GM12872 (cell line): ENCODE results near the gene NUP214.

Experiments used
- TF ChIP-seq, protein P1 (sequence below): IDR thresholded peaks from 3 replicates; pipeline ENCODE4 v1.5.1; 2011; ENCODE audit warnings: low read depth, mild to moderate bottlenecking, low read length, moderate library complexity; ENCODE audit not compliant: insufficient read depth

The NUP214 gene

DNA sequence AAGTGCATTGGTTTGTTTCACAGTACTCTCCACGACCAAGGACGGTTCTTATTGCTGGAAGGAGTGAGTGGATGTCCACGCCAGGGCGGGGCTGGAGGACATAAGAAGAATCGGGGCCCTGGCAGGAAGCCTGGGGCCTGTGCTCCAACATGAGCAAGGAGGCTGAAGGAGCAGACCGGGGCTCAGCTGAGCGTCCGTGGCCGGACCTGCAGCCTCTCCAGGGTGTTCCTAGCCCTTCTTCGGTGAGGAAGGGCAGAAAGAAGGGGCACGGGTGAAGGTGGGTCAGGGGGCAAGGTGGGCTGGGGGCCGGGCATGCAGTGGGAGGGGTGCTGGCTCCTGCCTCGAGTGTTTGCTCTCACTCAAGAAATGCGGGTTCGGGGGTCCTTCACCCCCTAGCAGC lies 132.8 kb downstream of the NUP214 start:
- TF ChIP-seq, protein P1, sequence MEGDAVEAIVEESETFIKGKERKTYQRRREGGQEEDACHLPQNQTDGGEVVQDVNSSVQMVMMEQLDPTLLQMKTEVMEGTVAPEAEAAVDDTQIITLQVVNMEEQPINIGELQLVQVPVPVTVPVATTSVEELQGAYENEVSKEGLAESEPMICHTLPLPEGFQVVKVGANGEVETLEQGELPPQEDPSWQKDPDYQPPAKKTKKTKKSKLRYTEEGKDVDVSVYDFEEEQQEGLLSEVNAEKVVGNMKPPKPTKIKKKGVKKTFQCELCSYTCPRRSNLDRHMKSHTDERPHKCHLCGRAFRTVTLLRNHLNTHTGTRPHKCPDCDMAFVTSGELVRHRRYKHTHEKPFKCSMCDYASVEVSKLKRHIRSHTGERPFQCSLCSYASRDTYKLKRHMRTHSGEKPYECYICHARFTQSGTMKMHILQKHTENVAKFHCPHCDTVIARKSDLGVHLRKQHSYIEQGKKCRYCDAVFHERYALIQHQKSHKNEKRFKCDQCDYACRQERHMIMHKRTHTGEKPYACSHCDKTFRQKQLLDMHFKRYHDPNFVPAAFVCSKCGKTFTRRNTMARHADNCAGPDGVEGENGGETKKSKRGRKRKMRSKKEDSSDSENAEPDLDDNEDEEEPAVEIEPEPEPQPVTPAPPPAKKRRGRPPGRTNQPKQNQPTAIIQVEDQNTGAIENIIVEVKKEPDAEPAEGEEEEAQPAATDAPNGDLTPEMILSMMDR: no peak

DNA sequence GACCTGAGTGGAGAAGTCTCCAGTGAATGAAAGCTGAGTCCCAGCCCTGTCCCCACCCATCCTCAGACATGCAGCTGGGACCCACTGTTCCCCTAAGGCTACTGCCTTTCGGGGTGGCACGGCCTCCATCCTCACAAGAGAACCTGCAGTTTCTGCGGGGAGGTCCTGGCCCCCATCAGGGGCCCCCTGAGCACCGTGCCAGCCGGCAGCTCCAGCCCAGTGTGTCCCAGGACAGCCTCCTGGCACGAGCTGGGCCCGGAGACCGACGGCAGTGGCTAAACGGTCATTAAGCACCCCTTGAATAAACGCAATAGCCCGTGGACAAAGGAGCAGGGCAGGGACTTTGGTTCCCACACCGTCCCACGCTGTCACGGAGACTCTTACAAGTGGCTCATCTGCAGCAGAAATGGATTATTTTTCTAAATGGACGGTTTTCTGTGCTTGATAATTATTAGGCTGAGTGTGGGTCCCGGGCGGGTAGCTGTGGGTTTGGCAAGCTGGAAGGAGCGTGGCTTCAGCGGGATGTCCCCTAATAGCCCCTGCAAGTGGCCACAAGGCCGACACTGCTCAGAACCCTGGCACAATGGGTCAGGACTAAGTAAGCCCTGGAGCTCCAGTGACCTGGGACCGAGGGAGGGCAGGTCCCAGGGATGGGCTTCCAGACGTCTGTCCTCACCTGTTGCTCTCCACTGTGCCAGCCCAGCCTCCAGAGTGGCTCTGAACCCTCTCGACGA lies 133.5 kb downstream of the NUP214 start:
- TF ChIP-seq, protein P1: no peak

GRCh38 chr9:131259432-131259898 lies 134.1 kb downstream of the NUP214 start:
- TF ChIP-seq, protein P1: no peak

DNA sequence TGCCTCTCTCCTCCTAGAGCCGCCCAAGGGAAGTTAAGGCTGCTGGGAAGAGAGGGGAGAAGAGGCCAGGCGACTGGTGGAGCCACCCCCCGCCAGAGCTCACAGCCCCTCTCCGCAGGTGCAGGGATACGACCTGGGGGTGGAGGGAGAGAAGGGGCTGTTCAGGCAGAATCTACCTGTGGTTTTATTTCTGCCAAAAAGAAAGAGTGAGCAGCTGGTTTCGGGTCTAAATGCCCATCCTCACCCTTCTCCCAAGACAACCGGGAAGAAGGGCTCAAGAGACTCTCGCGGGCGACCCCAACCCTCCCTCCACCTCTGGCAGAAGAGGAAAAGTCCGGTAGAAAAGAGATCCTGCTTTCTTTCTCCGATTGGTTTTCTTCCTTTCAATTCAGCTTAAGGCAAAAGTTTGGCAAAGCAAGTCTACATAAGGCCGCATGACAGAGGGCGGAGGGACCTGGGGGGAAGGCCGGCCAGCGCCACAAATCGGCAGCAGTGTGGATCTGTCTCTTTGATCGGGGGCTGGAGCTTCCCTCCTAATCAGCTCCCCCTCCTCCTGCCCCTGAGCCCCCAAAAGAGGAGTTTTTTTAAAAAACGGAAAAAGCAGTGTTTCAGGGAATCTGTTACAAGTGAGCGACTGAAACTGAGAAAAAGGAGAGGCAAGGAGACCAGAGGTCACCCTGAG lies 134.7 kb downstream of the NUP214 start:
- TF ChIP-seq, protein P1: no peak

- TF ChIP-seq, protein P1: no peak
These were observed 135.5 kb downstream of the NUP214 start for GRCh38 chr9:131260751-131261452.

DNA sequence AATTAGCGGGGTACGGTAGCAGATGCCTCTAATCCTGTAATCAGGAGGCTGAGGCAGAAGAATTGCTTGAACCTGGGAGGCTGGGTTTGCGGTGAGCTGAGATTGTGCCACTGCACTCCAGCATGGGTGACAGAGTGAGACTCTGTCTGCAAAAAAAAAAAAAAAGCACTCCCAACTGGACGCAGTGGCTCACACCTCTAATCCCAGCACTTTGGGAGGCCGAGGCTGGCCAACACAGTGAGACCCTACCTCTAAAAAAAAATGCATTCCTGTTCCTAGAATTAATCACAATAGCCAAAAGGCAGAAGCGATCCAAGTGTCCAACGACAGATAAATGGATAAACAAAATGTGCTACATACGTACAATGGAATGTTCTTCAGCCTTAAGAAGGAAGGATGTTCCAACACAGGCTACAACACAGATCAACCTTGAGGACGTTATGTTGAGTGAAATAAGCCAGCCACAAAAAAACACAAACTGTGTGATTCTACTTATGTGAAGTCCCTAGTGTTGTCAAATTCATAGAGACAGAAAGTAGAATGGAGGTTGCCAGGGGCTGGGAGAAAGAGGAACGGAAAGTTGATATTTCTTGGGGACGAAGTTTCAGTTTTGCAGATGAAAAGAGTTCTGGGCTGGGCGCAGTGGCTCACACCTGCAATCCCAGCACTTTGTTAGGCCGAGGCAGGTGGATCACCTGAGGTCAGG lies 137.1 kb downstream of the NUP214 start:
- TF ChIP-seq, protein P1: no peak

DNA sequence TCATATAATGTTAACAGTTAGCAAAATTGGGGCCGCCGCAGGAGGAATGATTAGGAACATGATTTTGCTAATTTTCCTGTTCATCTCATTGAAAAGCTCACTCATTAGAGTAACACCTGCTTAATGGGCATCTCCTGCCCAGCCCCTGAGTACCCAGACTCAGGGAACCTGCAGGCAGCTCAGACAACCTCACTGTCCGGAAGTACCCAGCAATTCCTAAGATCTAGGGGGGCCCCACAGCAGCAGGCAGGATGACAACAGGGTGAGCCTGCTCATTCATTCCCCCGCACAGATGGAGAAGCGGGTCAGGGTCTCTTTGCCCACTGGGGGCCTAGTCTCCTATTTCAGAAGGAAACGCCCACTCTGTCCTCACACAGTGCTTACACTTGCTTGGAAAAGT lies 138.3 kb downstream of the NUP214 start:
- TF ChIP-seq, protein P1: no peak
